GM23338 (cell line): ENCODE results near the gene XKR7. TPM values are rescaled to one million over a fixed set of nuclear protein-coding genes. Genes with fewer than 3 reads are reported as not detected.

ENCODE experiments used
- ATAC-seq: fragments of 200-7000 bp; cut with Tn5 transposase; 3 replicates; pipeline ENCODE4 v1.9.1; 2020
- DNase-seq: peaks from one replicate; pipeline ENCODE4 v3.0.0-alpha.2; 2015; ENCODE audit warnings: low spot score
- H2AFZ ChIP-seq: fragments of 200-600 bp; sonication (generic); 2 replicates; pipeline ENCODE4 v1.8.0; 2016; ENCODE audit warnings: antibody characterized with exemption, mild to moderate bottlenecking, moderate library complexity
- H3F3A ChIP-seq: fragments of 200-600 bp; sonication (generic); replicated peaks from 2 replicates; pipeline ENCODE4 v1.8.0; 2017; ENCODE audit warnings: antibody characterized with exemption, mixed run types, low read depth
- H3K27ac ChIP-seq: fragments of 200-600 bp; sonication (generic); 2 replicates; pipeline ENCODE4 v1.6.1; 2016; ENCODE audit warnings: low read depth
- H3K27me3 ChIP-seq: fragments of 200-600 bp; sonication (generic); 2 replicates; pipeline ENCODE4 v1.8.0; 2016; ENCODE audit warnings: mild to moderate bottlenecking, mixed run types, moderate library complexity; ENCODE audit not compliant: insufficient read depth
- H3K36me3 ChIP-seq: fragments of 200-600 bp; sonication (generic); 2 replicates; pipeline ENCODE4 v1.8.0; 2016; ENCODE audit warnings: mild to moderate bottlenecking; ENCODE audit not compliant: insufficient read depth
- H3K4me1 ChIP-seq: fragments of 200-600 bp; sonication (generic); 2 replicates; pipeline ENCODE4 v1.8.0; 2016; ENCODE audit warnings: mild to moderate bottlenecking, moderate library complexity; ENCODE audit not compliant: insufficient read depth
- H3K4me2 ChIP-seq: fragments of 200-600 bp; sonication (generic); 2 replicates; pipeline ENCODE4 v1.7.1; 2017; ENCODE audit warnings: mixed run types
- H3K4me3 ChIP-seq: fragments of 200-600 bp; sonication (generic); 2 replicates; pipeline ENCODE4 v1.6.1; 2016; ENCODE audit warnings: mixed run types
- H3K79me2 ChIP-seq: fragments of 200-600 bp; sonication (generic); replicated peaks from 2 replicates; pipeline ENCODE4 v1.8.0; 2017; ENCODE audit warnings: mild to moderate bottlenecking; ENCODE audit not compliant: insufficient read depth
- H3K9me2 ChIP-seq: fragments of 200-600 bp; sonication (generic); 2 replicates; pipeline ENCODE4 v1.8.0; 2017; ENCODE audit not compliant: insufficient read depth
- H4K20me1 ChIP-seq: fragments of 200-600 bp; sonication (generic); replicated peaks from 2 replicates; pipeline ENCODE4 v1.8.0; 2017; ENCODE audit warnings: mild to moderate bottlenecking; ENCODE audit not compliant: insufficient read depth
- H3K27ac Mint-ChIP-seq: 2 replicates; pipeline ENCODE4 v1.8.0; 2020; ENCODE audit warnings: inconsistent platforms, mild to moderate bottlenecking, moderate library complexity, mixed read lengths
- H3K27me3 Mint-ChIP-seq: 3 replicates; pipeline ENCODE4 v1.8.0; 2022; ENCODE audit warnings: low read depth, mild to moderate bottlenecking, moderate library complexity, mixed read lengths, inconsistent platforms; ENCODE audit not compliant: insufficient read depth, poor library complexity
- H3K36me3 Mint-ChIP-seq: 3 replicates; pipeline ENCODE4 v1.8.0; 2021; ENCODE audit warnings: low read depth, mild to moderate bottlenecking, inconsistent platforms, moderate library complexity, mixed read lengths
- H3K4me1 Mint-ChIP-seq: 3 replicates; pipeline ENCODE4 v1.8.0; 2020; ENCODE audit warnings: mild to moderate bottlenecking, inconsistent platforms, mixed read lengths
- H3K4me3 Mint-ChIP-seq: 3 replicates; pipeline ENCODE4 v1.8.0; 2021; ENCODE audit warnings: moderate library complexity, mild to moderate bottlenecking, inconsistent platforms, mixed read lengths
- H3K9me3 Mint-ChIP-seq: 3 replicates; pipeline ENCODE4 v1.8.0; 2020; ENCODE audit warnings: moderate library complexity, mild to moderate bottlenecking, inconsistent platforms, mixed read lengths
- CREB1 ChIP-seq: fragments of 250-450 bp; sonication (Bioruptor Pico); IDR thresholded peaks from 2 replicates; pipeline ENCODE4 v1.5.0; 2020; ENCODE audit warnings: low read depth, mild to moderate bottlenecking, moderate library complexity
- EZH2 ChIP-seq: fragments of 200-600 bp; sonication (generic); IDR thresholded peaks from one replicate; pipeline ENCODE4 v1.8.0; 2017; ENCODE audit warnings: antibody characterized with exemption, mild to moderate bottlenecking, low read depth; ENCODE audit not compliant: unreplicated experiment
- EZH2phosphoT487 ChIP-seq: fragments of 200-600 bp; sonication (generic); IDR thresholded peaks from one replicate; pipeline ENCODE4 v1.8.1; 2018; ENCODE audit warnings: antibody characterized with exemption; ENCODE audit not compliant: unreplicated experiment
- JUNB ChIP-seq: IDR thresholded peaks from one replicate; pipeline ENCODE4 v1.6.1; 2016; ENCODE audit warnings: antibody characterized with exemption; ENCODE audit not compliant: unreplicated experiment
- NANOG ChIP-seq: IDR thresholded peaks from 2 replicates; pipeline ENCODE4 v1.6.1; 2016; ENCODE audit warnings: antibody characterized with exemption, borderline replicate concordance
- POLR2AphosphoS5 ChIP-seq: IDR thresholded peaks from 2 replicates; pipeline ENCODE4 v1.6.1; 2016; ENCODE audit warnings: antibody characterized with exemption, low read depth
- STAT1 ChIP-seq: IDR thresholded peaks from one replicate; pipeline ENCODE4 v1.6.1; 2016; ENCODE audit warnings: antibody characterized with exemption; ENCODE audit not compliant: unreplicated experiment
- ZNF114 ChIP-seq: fragments of 250-450 bp; sonication (Bioruptor Pico); IDR thresholded peaks from 2 replicates; pipeline ENCODE4 v1.5.0; 2020; ENCODE audit warnings: mild to moderate bottlenecking, moderate library complexity
- ZNF331 ChIP-seq: fragments of 250-450 bp; sonication (Bioruptor Pico); IDR thresholded peaks from 2 replicates; pipeline ENCODE4 v1.5.0; 2020; ENCODE audit warnings: low read depth, mild to moderate bottlenecking, moderate library complexity
- polyA plus RNA-seq: library from polyadenylated mRNA; unstranded; fragments of >200 nt; fragmentation: Nextera tagmentation; extraction: Ambion mirVana; gene quantifications from 2 replicates; pipeline ENCODE4 v1.2.1, GENCODE V29; 2016
- total RNA-seq: library from RNA; depleted of rRNA; stranded (reverse); fragments of >200 nt; shearing (Covaris generic); gene quantifications from 2 replicates; pipeline ENCODE4 v1.2.3, GENCODE V29; 2014
- TF ChIP-seq, protein P1 (sequence below): IDR thresholded peaks from one replicate; pipeline ENCODE4 v1.6.1; 2018; ENCODE audit warnings: antibody characterized with exemption; ENCODE audit not compliant: unreplicated experiment
- TF ChIP-seq, protein P2 (sequence below), 2 experiments: fragments of 200-600 bp in 1 of 2; sonication (generic) in 1 of 2; conservative IDR thresholded peaks; 2 replicates each; pipeline versions ENCODE4 v1.5.1 to v1.6.1; 2016 to 2017; ENCODE audit warnings: antibody characterized with exemption in 2 of 2, low read depth in 2 of 2, mild to moderate bottlenecking in 2 of 2, moderate library complexity in 1 of 2
- TF ChIP-seq, protein P3 (sequence below): IDR thresholded peaks from 2 replicates; pipeline ENCODE4 v1.6.1; 2016; ENCODE audit warnings: antibody characterized with exemption
- TF ChIP-seq, protein P4 (sequence below): fragments of 250-450 bp; sonication (Bioruptor Pico); IDR thresholded peaks from 2 replicates; pipeline ENCODE4 v1.5.0; 2020; ENCODE audit warnings: mild to moderate bottlenecking, moderate library complexity

Gene XKR7
- total and polyA plus RNA-seq, 2 experiments from 2014 or later = 0.61 to 3.9 TPM

DNA sequence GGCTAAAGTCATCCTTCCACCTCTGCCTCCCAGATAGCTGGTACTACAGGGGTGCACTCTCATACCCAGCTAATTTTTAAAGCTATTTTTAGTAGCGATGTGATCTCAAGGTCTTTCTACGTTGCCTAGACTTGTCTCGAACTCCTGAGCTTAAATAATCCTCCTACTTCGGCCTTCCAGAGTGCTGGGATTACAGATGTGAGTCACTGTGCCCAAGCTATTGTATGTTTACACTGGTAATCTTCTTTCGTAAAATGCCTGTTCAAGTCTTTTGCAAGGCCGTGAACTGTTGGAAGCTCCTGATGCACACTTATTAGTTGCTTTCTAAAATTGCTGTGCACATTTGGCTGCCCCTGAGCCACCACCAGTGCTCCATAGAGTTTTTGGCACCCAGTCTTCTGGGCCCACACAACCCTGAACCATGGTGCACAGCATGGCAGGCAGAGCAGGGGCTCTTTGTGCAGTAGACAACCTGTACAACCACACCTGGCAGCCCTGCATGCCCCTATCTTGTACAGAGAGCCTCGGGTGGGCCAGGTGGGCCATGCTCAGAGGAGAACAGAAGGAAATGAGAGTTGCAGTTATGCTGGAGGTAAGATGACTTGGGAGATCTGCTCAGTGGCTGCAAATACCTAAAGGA lies 49.4 kb upstream of the XKR7 start:
- H3K27me3 Mint-ChIP-seq = peaks cover 22% of the 10 kb centered on the region
- no peaks in the 10 kb centered on the region for H3K79me2 ChIP-seq
- no peaks in the 10 kb centered on the region for H3K9me2 ChIP-seq
- H3F3A ChIP-seq = peaks cover 4% of the 10 kb centered on the region; the same call in 1 of the 2 replicates
- H3K4me2 ChIP-seq = no peak overlapping the region
- H4K20me1 ChIP-seq = no peaks in the 10 kb centered on the region
- H3K4me3 Mint-ChIP-seq = no peak overlapping the region
- no peak overlapping the region for H3K27ac Mint-ChIP-seq
- ATAC-seq = no peak
- H3K4me1 Mint-ChIP-seq = peaks cover 39% of the 10 kb centered on the region
- TF ChIP-seq CREB1 = no peak
- TF ChIP-seq EZH2 = no peak
- no peak for TF ChIP-seq EZH2phosphoT487
- no peak for TF ChIP-seq NANOG
- TF ChIP-seq ZNF114 (CRISPR knock-in tag) = no peak
- no peak for TF ChIP-seq POLR2AphosphoS5
- TF ChIP-seq, protein P1, sequence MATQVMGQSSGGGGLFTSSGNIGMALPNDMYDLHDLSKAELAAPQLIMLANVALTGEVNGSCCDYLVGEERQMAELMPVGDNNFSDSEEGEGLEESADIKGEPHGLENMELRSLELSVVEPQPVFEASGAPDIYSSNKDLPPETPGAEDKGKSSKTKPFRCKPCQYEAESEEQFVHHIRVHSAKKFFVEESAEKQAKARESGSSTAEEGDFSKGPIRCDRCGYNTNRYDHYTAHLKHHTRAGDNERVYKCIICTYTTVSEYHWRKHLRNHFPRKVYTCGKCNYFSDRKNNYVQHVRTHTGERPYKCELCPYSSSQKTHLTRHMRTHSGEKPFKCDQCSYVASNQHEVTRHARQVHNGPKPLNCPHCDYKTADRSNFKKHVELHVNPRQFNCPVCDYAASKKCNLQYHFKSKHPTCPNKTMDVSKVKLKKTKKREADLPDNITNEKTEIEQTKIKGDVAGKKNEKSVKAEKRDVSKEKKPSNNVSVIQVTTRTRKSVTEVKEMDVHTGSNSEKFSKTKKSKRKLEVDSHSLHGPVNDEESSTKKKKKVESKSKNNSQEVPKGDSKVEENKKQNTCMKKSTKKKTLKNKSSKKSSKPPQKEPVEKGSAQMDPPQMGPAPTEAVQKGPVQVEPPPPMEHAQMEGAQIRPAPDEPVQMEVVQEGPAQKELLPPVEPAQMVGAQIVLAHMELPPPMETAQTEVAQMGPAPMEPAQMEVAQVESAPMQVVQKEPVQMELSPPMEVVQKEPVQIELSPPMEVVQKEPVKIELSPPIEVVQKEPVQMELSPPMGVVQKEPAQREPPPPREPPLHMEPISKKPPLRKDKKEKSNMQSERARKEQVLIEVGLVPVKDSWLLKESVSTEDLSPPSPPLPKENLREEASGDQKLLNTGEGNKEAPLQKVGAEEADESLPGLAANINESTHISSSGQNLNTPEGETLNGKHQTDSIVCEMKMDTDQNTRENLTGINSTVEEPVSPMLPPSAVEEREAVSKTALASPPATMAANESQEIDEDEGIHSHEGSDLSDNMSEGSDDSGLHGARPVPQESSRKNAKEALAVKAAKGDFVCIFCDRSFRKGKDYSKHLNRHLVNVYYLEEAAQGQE = no peak
- TF ChIP-seq, protein P2, sequence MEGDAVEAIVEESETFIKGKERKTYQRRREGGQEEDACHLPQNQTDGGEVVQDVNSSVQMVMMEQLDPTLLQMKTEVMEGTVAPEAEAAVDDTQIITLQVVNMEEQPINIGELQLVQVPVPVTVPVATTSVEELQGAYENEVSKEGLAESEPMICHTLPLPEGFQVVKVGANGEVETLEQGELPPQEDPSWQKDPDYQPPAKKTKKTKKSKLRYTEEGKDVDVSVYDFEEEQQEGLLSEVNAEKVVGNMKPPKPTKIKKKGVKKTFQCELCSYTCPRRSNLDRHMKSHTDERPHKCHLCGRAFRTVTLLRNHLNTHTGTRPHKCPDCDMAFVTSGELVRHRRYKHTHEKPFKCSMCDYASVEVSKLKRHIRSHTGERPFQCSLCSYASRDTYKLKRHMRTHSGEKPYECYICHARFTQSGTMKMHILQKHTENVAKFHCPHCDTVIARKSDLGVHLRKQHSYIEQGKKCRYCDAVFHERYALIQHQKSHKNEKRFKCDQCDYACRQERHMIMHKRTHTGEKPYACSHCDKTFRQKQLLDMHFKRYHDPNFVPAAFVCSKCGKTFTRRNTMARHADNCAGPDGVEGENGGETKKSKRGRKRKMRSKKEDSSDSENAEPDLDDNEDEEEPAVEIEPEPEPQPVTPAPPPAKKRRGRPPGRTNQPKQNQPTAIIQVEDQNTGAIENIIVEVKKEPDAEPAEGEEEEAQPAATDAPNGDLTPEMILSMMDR (conservative IDR thresholded peaks at IDR 0.05; ENCODE audit: low read depth in 2 of 2) = no peak
- TF ChIP-seq, protein P3, sequence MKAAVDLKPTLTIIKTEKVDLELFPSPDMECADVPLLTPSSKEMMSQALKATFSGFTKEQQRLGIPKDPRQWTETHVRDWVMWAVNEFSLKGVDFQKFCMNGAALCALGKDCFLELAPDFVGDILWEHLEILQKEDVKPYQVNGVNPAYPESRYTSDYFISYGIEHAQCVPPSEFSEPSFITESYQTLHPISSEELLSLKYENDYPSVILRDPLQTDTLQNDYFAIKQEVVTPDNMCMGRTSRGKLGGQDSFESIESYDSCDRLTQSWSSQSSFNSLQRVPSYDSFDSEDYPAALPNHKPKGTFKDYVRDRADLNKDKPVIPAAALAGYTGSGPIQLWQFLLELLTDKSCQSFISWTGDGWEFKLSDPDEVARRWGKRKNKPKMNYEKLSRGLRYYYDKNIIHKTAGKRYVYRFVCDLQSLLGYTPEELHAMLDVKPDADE = no peak
- TF ChIP-seq JUNB = no peak
- TF ChIP-seq STAT1 = no peak
- TF ChIP-seq ZNF331 (CRISPR knock-in tag) = no peak
- TF ChIP-seq, protein P4, sequence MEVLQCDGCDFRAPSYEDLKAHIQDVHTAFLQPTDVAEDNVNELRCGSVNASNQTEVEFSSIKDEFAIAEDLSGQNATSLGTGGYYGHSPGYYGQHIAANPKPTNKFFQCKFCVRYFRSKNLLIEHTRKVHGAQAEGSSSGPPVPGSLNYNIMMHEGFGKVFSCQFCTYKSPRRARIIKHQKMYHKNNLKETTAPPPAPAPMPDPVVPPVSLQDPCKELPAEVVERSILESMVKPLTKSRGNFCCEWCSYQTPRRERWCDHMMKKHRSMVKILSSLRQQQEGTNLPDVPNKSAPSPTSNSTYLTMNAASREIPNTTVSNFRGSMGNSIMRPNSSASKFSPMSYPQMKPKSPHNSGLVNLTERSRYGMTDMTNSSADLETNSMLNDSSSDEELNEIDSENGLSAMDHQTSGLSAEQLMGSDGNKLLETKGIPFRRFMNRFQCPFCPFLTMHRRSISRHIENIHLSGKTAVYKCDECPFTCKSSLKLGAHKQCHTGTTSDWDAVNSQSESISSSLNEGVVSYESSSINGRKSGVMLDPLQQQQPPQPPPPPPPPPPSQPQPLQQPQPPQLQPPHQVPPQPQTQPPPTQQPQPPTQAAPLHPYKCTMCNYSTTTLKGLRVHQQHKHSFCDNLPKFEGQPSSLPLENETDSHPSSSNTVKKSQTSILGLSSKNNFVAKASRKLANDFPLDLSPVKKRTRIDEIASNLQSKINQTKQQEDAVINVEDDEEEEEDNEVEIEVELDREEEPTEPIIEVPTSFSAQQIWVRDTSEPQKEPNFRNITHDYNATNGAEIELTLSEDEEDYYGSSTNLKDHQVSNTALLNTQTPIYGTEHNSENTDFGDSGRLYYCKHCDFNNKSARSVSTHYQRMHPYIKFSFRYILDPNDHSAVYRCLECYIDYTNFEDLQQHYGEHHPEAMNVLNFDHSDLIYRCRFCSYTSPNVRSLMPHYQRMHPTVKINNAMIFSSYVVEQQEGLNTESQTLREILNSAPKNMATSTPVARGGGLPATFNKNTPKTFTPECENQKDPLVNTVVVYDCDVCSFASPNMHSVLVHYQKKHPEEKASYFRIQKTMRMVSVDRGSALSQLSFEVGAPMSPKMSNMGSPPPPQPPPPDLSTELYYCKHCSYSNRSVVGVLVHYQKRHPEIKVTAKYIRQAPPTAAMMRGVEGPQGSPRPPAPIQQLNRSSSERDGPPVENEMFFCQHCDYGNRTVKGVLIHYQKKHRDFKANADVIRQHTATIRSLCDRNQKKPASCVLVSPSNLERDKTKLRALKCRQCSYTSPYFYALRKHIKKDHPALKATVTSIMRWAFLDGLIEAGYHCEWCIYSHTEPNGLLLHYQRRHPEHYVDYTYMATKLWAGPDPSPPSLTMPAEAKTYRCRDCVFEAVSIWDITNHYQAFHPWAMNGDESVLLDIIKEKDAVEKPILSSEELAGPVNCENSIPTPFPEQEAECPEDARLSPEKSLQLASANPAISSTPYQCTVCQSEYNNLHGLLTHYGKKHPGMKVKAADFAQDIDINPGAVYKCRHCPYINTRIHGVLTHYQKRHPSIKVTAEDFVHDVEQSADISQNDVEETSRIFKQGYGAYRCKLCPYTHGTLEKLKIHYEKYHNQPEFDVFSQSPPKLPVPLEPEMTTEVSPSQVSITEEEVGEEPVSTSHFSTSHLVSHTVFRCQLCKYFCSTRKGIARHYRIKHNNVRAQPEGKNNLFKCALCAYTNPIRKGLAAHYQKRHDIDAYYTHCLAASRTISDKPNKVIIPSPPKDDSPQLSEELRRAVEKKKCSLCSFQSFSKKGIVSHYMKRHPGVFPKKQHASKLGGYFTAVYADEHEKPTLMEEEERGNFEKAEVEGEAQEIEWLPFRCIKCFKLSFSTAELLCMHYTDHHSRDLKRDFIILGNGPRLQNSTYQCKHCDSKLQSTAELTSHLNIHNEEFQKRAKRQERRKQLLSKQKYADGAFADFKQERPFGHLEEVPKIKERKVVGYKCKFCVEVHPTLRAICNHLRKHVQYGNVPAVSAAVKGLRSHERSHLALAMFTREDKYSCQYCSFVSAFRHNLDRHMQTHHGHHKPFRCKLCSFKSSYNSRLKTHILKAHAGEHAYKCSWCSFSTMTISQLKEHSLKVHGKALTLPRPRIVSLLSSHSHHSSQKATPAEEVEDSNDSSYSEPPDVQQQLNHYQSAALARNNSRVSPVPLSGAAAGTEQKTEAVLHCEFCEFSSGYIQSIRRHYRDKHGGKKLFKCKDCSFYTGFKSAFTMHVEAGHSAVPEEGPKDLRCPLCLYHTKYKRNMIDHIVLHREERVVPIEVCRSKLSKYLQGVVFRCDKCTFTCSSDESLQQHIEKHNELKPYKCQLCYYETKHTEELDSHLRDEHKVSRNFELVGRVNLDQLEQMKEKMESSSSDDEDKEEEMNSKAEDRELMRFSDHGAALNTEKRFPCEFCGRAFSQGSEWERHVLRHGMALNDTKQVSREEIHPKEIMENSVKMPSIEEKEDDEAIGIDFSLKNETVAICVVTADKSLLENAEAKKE (CRISPR knock-in tag) = no peak
- H3K4me3 ChIP-seq = no peak overlapping the region
- 0 out of 2 replicates have a peak overlapping the region, but pooled peaks have one; percentile 63 for H2AFZ ChIP-seq
- H3K27me3 ChIP-seq = no peaks in the 10 kb centered on the region
- H3K36me3 Mint-ChIP-seq = no peaks in the 10 kb centered on the region; the same call in 2 of the 3 replicates
- H3K36me3 ChIP-seq = no peaks in the 10 kb centered on the region
- no peak overlapping the region for H3K27ac ChIP-seq
- no peak for DNase-seq
- peaks cover 65% of the 10 kb centered on the region for H3K9me3 Mint-ChIP-seq
- peaks cover 21% of the 10 kb centered on the region for H3K4me1 ChIP-seq
